HG02571 (cell line): ENCODE data around the gene CYP1A2.

ENCODE experiments used
- ATAC-seq: cut with Tn5 transposase; IDR thresholded peaks from one replicate; pipeline ENCODE4 v1.9.1; 2021; ENCODE audit warnings: mild to moderate bottlenecking, moderate library complexity; ENCODE audit not compliant: unreplicated experiment

CYP1A2 gene

DNA sequence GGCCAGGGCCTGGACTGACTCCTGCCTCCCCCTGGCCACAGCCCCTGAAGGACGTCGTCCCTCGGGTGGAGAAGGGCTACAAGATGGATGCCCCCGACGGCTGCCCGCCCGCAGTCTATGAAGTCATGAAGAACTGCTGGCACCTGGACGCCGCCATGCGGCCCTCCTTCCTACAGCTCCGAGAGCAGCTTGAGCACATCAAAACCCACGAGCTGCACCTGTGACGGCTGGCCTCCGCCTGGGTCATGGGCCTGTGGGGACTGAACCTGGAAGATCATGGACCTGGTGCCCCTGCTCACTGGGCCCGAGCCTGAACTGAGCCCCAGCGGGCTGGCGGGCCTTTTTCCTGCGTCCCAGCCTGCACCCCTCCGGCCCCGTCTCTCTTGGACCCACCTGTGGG, 53.6 kb downstream of the CYP1A2 start:
- no peak for ATAC-seq

DNA sequence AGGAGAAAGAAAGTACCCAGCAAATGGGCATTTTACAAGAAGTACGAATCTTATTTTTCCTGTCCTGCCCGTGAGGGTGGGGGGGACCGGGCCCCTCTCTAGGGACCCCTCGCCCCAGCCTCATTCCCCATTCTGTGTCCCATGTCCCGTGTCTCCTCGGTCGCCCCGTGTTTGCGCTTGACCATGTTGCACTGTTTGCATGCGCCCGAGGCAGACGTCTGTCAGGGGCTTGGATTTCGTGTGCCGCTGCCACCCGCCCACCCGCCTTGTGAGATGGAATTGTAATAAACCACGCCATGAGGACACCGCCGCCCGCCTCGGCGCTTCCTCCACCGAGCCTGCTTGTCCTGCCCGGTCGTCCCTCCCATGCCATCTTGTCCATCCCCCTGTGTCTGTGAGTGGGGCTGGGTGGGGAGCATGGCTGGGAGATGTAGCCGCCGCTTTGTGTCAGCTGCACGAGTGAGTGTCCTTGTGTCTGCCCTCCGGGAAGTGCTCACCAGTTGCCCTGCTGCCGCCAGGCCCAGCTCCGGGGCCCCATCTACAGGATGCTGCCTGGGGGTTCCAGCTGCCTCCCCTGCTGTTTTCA, 54.3 kb downstream of the CYP1A2 start:
- no peak for ATAC-seq

DNA sequence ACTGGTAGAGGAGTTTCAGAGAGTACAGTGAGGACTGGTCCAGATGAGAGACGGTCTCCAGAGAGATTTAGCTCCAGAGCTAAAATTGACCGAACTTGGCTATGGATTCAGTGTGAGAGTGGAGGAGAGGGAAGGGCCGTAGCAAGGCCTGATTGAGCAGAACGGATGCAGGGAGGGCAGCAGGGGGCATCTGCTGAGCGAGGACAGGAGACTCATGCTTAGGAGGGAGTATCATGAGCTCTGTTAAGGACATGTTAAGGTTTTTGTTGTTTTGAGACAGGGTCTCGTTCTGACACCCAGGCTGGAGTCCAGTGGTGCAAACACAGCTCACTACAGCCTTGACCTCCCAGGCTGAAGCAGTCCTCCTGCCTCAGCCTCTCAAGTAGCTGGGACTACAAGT, 56.3 kb downstream of the CYP1A2 start:
- ATAC-seq: no peak
